ENCODE measurements around the gene PAPOLB.

The PAPOLB gene

DNA sequence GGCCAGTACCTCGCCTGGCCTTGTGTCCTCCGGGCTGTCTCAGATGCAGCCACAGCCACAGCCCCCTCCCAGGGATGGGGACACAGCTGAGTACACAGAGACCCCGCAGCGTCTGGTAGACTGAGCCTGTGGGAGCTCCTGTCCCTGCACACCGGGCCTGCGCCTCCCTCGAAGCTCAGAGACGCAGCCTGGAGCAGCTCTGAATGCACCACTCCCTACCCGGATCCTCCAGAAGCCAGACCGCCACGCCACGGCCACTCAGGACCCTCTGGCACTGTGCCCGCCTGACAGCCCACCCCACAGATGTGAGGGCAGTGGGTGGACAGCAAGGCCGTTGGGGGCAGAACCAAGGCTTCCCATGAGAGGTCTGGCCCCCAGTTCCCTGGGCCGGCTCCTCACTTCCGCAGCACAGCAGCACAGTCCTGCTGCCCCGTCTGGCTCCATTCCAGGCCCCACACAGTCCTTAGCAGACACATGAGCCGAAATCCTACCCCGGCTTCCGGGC lies 40.8 kb downstream of the PAPOLB start:
- H3K27ac ChIP-seq, result no peak overlapping the region
- H3K4me2 ChIP-seq (ENCODE audit: low read length), result no peak overlapping the region
- no peaks in the 10 kb centered on the region for H3K27me3 ChIP-seq (ENCODE audit: control insufficient read depth, insufficient read depth, low read length)
- H3K4me1 ChIP-seq, result no peaks in the 10 kb centered on the region
- H2AFZ ChIP-seq, result no peak overlapping the region
- H3K79me2 ChIP-seq, result no peaks in the 10 kb centered on the region
- no peak overlapping the region for H3K4me3 ChIP-seq (ENCODE audit: low read depth, low read length)
- H3K36me3 ChIP-seq (ENCODE audit: control insufficient read depth, insufficient read depth, low read length), result no peaks in the 10 kb centered on the region
- H3K9me3 ChIP-seq (ENCODE audit: control insufficient read depth, low read length), result no peaks in the 10 kb centered on the region
- no peak overlapping the region for H3K9ac ChIP-seq
- no peak for TF ChIP-seq CTCF (IDR thresholded peaks at IDR 0.05)

DNA sequence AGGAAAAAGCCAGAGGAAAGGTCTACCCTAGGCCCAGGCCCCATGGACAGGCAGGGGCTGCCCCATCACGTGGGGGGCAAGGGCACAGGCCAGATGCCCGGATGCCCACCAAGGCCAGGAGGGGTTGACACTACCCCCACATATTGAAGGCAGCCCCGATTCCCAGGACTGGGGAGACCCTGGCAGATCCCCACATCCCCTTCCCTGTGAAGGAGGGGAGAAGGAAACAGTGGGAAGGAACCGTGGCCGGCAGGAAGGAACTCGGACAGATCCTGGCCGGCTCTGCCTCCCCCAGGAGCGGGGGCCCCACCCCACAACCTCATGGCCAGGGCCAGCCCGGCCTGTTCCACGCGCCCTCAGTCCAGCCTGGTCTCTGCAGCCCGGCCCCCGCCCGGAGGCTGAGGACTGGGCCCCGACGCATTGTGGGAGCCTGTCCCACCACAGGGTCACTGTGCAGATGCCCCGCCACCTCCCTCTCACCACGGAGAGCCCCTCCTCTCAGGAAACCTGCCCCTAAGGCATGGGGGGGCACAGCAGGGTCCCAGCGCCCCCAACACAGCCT lies 41.3 kb downstream of the PAPOLB start:
- H3K9ac ChIP-seq, result no peak overlapping the region
- TF ChIP-seq CTCF (IDR thresholded peaks at IDR 0.05), result no peak
- H3K4me3 ChIP-seq (ENCODE audit: low read depth, low read length), result no peak overlapping the region
- no peaks in the 10 kb centered on the region for H3K36me3 ChIP-seq (ENCODE audit: control insufficient read depth, insufficient read depth, low read length)
- H3K4me2 ChIP-seq (ENCODE audit: low read length), result no peak overlapping the region
- H2AFZ ChIP-seq, result no peak overlapping the region
- H3K9me3 ChIP-seq (ENCODE audit: control insufficient read depth, low read length), result no peaks in the 10 kb centered on the region
- H3K27ac ChIP-seq, result no peak overlapping the region
- H3K79me2 ChIP-seq, result no peaks in the 10 kb centered on the region
- no peaks in the 10 kb centered on the region for H3K27me3 ChIP-seq (ENCODE audit: control insufficient read depth, insufficient read depth, low read length)
- no peaks in the 10 kb centered on the region for H3K4me1 ChIP-seq

DNA sequence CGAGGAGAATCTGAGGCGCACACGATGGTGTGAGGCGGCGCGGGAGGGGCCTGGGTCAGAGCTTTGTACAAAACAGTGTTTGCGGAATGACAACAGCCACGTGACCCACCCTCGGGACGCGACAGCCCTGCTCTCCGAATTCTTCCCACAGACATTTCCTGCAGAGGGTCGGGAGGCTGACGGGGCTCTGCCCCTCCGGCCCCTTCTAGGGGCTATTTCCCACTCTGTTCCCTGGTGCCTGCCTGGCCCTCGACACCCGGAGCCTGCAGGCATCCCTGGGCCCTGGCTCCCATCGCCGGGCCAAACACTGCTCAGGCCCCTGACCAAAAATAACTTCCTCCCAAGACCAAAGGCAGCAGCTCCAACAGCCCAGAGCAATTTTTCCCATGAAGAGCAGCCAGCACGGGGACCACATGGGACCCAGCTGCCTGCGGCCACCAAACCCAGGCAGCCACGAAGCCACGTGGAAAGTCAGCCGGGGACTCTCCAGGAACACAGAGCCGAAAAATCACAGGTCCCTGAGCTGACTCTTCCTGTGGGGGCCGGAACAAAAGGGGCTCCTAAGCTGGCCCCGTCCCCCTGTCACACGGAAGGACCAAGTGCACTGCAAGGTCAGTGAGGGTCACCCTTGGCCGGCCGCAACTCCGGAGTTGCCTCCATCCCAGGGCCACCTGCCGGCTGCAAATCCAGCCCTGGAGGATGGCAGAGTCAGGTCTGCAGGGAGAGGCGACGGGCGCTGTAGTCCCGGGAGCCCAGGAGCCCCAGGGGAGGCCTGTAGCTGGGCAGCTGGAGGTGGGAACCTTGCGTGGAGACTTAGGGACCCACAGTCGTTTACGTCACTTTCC lies 42.0 kb downstream of the PAPOLB start:
- no peak overlapping the region for H3K4me3 ChIP-seq (ENCODE audit: low read depth, low read length)
- no peaks in the 10 kb centered on the region for H3K27me3 ChIP-seq (ENCODE audit: control insufficient read depth, insufficient read depth, low read length)
- no peak overlapping the region for H2AFZ ChIP-seq
- no peak for TF ChIP-seq CTCF (IDR thresholded peaks at IDR 0.05)
- H3K79me2 ChIP-seq, result no peaks in the 10 kb centered on the region
- H3K27ac ChIP-seq, result no peak overlapping the region
- H3K4me2 ChIP-seq (ENCODE audit: low read length), result no peak overlapping the region
- no peaks in the 10 kb centered on the region for H3K4me1 ChIP-seq
- no peaks in the 10 kb centered on the region for H3K36me3 ChIP-seq (ENCODE audit: control insufficient read depth, insufficient read depth, low read length)
- H3K9ac ChIP-seq, result no peak overlapping the region
- H3K9me3 ChIP-seq (ENCODE audit: control insufficient read depth, low read length), result no peaks in the 10 kb centered on the region

GRCh38 chr7:4818000-4818794 lies 43.6 kb downstream of the PAPOLB start:
- no peak overlapping the region for H3K9ac ChIP-seq
- H3K4me3 ChIP-seq (ENCODE audit: low read depth, low read length), result no peak overlapping the region
- TF ChIP-seq CTCF (IDR thresholded peaks at IDR 0.05), result no peak
- no peak overlapping the region for H3K27ac ChIP-seq
- H2AFZ ChIP-seq, result no peak overlapping the region
- no peaks in the 10 kb centered on the region for H3K9me3 ChIP-seq (ENCODE audit: control insufficient read depth, low read length)
- no peak overlapping the region for H3K4me2 ChIP-seq (ENCODE audit: low read length)
- H3K36me3 ChIP-seq (ENCODE audit: control insufficient read depth, insufficient read depth, low read length), result no peaks in the 10 kb centered on the region
- no peaks in the 10 kb centered on the region for H3K4me1 ChIP-seq
- no peaks in the 10 kb centered on the region for H3K27me3 ChIP-seq (ENCODE audit: control insufficient read depth, insufficient read depth, low read length)
- no peaks in the 10 kb centered on the region for H3K79me2 ChIP-seq

All from parathyroid adenoma (tissue), 2 donors.